ENCODE results near the gene FBXO7. TPM values are rescaled to one million over a fixed set of nuclear protein-coding genes. Genes with fewer than 3 reads are reported as not detected.

FBXO7 gene
- total and polyA plus RNA-seq, 2 of the 4 experiments (the other 2 are of a cell fraction) = 71.5 TPM

DNA sequence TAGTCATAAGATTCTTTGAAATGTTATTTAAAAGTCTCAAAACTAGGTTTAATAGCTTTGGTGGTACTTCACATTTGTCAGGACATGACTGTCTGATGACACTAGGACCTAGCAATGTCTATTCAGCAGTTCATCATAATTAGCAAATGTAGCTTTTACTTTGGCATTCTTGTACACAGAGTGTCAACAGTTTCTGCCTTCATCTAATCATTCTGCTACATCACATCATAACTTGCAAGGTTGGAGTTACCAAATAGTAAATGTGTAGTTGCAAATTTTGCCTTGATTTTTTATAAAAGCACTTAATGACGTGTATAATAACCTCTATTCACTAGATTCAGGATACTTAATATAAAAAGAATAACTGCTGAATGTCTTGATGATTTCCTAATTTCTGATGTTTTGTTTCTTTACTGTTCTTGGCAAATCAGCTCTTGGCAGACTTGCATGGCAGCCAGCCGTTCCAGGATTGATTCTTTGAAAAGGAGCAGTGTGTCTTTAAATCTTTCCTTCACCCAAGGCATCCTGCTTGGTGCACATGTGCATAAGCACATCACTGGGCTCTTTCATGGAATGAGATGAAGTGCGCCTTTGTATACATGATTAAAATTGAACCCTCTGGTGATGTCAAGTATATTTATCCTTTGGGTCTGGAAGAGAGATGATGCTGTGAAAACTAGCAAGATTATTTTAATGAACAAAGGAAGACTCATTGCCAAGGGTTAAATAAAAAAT, 12.2 kb downstream of the FBXO7 start:
- no peak overlapping the region for H3K56ac ChIP-seq (ENCODE audit: extremely low read depth, insufficient read depth, low read length)
- no CpG with 5 or more reads among the region's 3 CpGs for WGBS, 2 experiments (ENCODE audit: extremely low coverage in 2 of 2, insufficient read length in 1 of 2)
- no TSS peak for BruUV-seq (replicated peaks)

More for the DNA sequence above, 12.2 kb downstream of the FBXO7 start:
- H3K4me2 ChIP-seq (ENCODE audit: low read depth, low read length) = no peak overlapping the region
- DNase-seq (no peak), ATAC-seq (ENCODE audit: low read depth) (no peak)
- H3K14ac ChIP-seq (replicated peaks; ENCODE audit: low read depth, low read length) = no peak overlapping the region
- no peak overlapping the region for H2AFZ ChIP-seq (replicated peaks; ENCODE audit: low read length, poor library complexity)
- no peaks in the 10 kb centered on the region for H3K9me3 ChIP-seq (ENCODE audit: control insufficient read depth, insufficient read depth, low read length)
- H3K4me1 ChIP-seq (ENCODE audit: control insufficient read depth, insufficient read depth, low read length) = no peaks in the 10 kb centered on the region; the same call in 1 of the 2 replicates
- no peak overlapping the region for H2BK20ac ChIP-seq (ENCODE audit: low read depth, low read length)
- H3K18ac ChIP-seq (ENCODE audit: low read depth, low read length) = no peak overlapping the region
- no peak overlapping the region for H3K23ac ChIP-seq (ENCODE audit: low read depth, low read length)
- H3K79me1 ChIP-seq (ENCODE audit: low read depth in 1 of 2, low read length in 2 of 2) = peaks cover 43 to 56% of the 10 kb centered on the region in 2 experiments
- no peak overlapping the region for H4K5ac ChIP-seq (ENCODE audit: low read depth, low read length)
- intact Hi-C loops (cut with micrococcal nuclease) = no loop called here
- in situ Hi-C loops (cut with MboI; ENCODE audit: low sequenced_read_pairs) = no loop called here
- no peak overlapping the region for H2BK15ac ChIP-seq (ENCODE audit: low read depth, low read length)
- H3K9ac ChIP-seq (ENCODE audit: low read depth, low read length) = no peak overlapping the region
- H3K27ac ChIP-seq (ENCODE audit: insufficient read depth, low read length) = no peak overlapping the region
- no peak overlapping the region for H2AK9ac ChIP-seq (replicated peaks; ENCODE audit: low read depth, low read length, poor library complexity)
- H2BK5ac ChIP-seq (ENCODE audit: low read depth, low read length, poor library complexity, severe bottlenecking) = no peak overlapping the region
- H3K9me1 ChIP-seq (ENCODE audit: insufficient read depth, low read length) = peaks cover 14% of the 10 kb centered on the region
- H4K8ac ChIP-seq (ENCODE audit: low read depth in 2 of 2, low read length in 2 of 2) = no peak overlapping the region
- ChIA-PET CTCF (interaction anchor here (2.9 kb wide), 1 partner anchor 11 kb away, joined by 10 read pairs; no protein-coding TSS in a partner anchor), POLR2A (ENCODE audit: unreplicated experiment) (no interaction called here)
- H2BK120ac ChIP-seq (ENCODE audit: low read depth, low read length) = no peak overlapping the region
- H3K4me3 ChIP-seq (ENCODE audit: insufficient read depth, low read depth, low read length) = no peak overlapping the region
- peaks cover 31% of the 10 kb centered on the region for H4K20me1 ChIP-seq (ENCODE audit: insufficient read depth, low read length)
- no peak overlapping the region for H2AK5ac ChIP-seq (ENCODE audit: low read depth, low read length)
- dilution Hi-C loops (cut with HindIII; ENCODE audit: low sequenced_read_pairs, unreplicated experiment) = no loop called here
- no peaks in the 10 kb centered on the region for H3K27me3 ChIP-seq (ENCODE audit: control insufficient read depth, insufficient read depth, low read length)
- H3K4ac ChIP-seq (ENCODE audit: low read depth, low read length) = no peak overlapping the region
- TF ChIP-seq RFX5 (IDR thresholded peaks at IDR 0.05; ENCODE audit: low read depth, low read length) = no peak
- TF ChIP-seq FOS (IDR thresholded peaks at IDR 0.05; ENCODE audit: low read depth, low read length) = no peak
- no peak for TF ChIP-seq BHLHE40 (IDR thresholded peaks at IDR 0.05; ENCODE audit: low read depth, low read length)
- TF ChIP-seq SMC3 (IDR thresholded peaks at IDR 0.05; ENCODE audit: low read depth, low read length) = no peak
- TF ChIP-seq CEBPB (IDR thresholded peaks at IDR 0.05; ENCODE audit: low read depth, low read length) = no peak
- TF ChIP-seq, protein P1, sequence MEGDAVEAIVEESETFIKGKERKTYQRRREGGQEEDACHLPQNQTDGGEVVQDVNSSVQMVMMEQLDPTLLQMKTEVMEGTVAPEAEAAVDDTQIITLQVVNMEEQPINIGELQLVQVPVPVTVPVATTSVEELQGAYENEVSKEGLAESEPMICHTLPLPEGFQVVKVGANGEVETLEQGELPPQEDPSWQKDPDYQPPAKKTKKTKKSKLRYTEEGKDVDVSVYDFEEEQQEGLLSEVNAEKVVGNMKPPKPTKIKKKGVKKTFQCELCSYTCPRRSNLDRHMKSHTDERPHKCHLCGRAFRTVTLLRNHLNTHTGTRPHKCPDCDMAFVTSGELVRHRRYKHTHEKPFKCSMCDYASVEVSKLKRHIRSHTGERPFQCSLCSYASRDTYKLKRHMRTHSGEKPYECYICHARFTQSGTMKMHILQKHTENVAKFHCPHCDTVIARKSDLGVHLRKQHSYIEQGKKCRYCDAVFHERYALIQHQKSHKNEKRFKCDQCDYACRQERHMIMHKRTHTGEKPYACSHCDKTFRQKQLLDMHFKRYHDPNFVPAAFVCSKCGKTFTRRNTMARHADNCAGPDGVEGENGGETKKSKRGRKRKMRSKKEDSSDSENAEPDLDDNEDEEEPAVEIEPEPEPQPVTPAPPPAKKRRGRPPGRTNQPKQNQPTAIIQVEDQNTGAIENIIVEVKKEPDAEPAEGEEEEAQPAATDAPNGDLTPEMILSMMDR (conservative IDR thresholded peaks at IDR 0.05; ENCODE audit: low read depth, low read length) = no peak
- no peak for TF ChIP-seq USF2 (IDR thresholded peaks at IDR 0.05; ENCODE audit: low read depth, low read length)
- TF ChIP-seq POLR2A (IDR thresholded peaks at IDR 0.05; ENCODE audit: low read depth, low read length) = no peak
- TF ChIP-seq ELK1 (IDR thresholded peaks at IDR 0.05; ENCODE audit: borderline replicate concordance, low read depth, low read length) = no peak
- TF ChIP-seq NFE2L2 (IDR thresholded peaks at IDR 0.05; ENCODE audit: low read depth, low read length) = no peak
- TF ChIP-seq RAD21 (IDR thresholded peaks at IDR 0.05; ENCODE audit: low read length) = no peak
- TF ChIP-seq CHD1 (IDR thresholded peaks at IDR 0.05; ENCODE audit: low read depth, low read length) = no peak
- no peak for TF ChIP-seq MAFK (IDR thresholded peaks at IDR 0.05; ENCODE audit: low read depth, low read length)
- TF ChIP-seq MAZ (IDR thresholded peaks at IDR 0.05; ENCODE audit: borderline replicate concordance, low read depth, low read length) = no peak
- TF ChIP-seq MXI1 (IDR thresholded peaks at IDR 0.05; ENCODE audit: borderline replicate concordance, low read depth, low read length) = no peak
- TF ChIP-seq RCOR1 (IDR thresholded peaks at IDR 0.05; ENCODE audit: insufficient replicate concordance, low read length) = no peak
- H4K91ac ChIP-seq (ENCODE audit: insufficient read depth, low read depth, low read length) = no peak overlapping the region
- H3K36me3 ChIP-seq (ENCODE audit: control insufficient read depth, insufficient read depth, low read length) = peaks cover 26% of the 10 kb centered on the region
